OCI-LY1 (cell line): ENCODE data around the gene NLK.

Source experiments
- H2AFZ ChIP-seq: fragments of 200-600 bp; sonication (generic), shearing (Covaris generic); 2 replicates; pipeline ENCODE4 v1.6.0; 2014; ENCODE audit warnings: antibody characterized with exemption, mild to moderate bottlenecking, low read length
- H3F3A ChIP-seq: fragments of 200-600 bp; sonication (generic), shearing (Covaris generic); 2 replicates; pipeline ENCODE4 v1.6.0; 2014; ENCODE audit warnings: mild to moderate bottlenecking, antibody characterized with exemption, low read length, moderate library complexity; ENCODE audit not compliant: insufficient read depth
- H3K27ac ChIP-seq: fragments of 200-600 bp; sonication (generic); 2 replicates; pipeline ENCODE4 v1.5.1; 2014; ENCODE audit warnings: low read length, mixed run types, mild to moderate bottlenecking, low read depth; ENCODE audit not compliant: poor library complexity, severe bottlenecking
- H3K27me3 ChIP-seq: fragments of 200-600 bp; sonication (generic); 2 replicates; pipeline ENCODE4 v1.6.0; 2014; ENCODE audit warnings: antibody characterized with exemption, mild to moderate bottlenecking, low read length, moderate library complexity; ENCODE audit not compliant: insufficient read depth
- H3K36me3 ChIP-seq: fragments of 200-600 bp; sonication (generic); 2 replicates; pipeline ENCODE4 v1.6.1; 2014; ENCODE audit warnings: mild to moderate bottlenecking, antibody characterized with exemption, low read length, moderate library complexity, mixed read lengths; ENCODE audit not compliant: insufficient read depth
- H3K4me1 ChIP-seq: fragments of 200-600 bp; sonication (generic); 2 replicates; pipeline ENCODE4 v1.5.1; 2014; ENCODE audit warnings: mild to moderate bottlenecking, low read length, moderate library complexity; ENCODE audit not compliant: insufficient read depth, severe bottlenecking
- H3K4me2 ChIP-seq: fragments of 200-600 bp; sonication (generic), shearing (Covaris generic); 2 replicates; pipeline ENCODE4 v1.6.1; 2014; ENCODE audit warnings: low read length
- H3K4me3 ChIP-seq: fragments of 200-600 bp; sonication (generic); 2 replicates; pipeline ENCODE4 v1.5.1; 2014; ENCODE audit warnings: low read length, low read depth, mild to moderate bottlenecking, mixed read lengths; ENCODE audit not compliant: poor library complexity, severe bottlenecking
- H3K79me2 ChIP-seq: fragments of 200-600 bp; shearing (Covaris generic); 2 replicates; pipeline ENCODE4 v1.6.1; 2016; ENCODE audit warnings: mixed run types, low read length, mixed read lengths; ENCODE audit not compliant: insufficient read depth
- H3K9ac ChIP-seq: fragments of 200-600 bp; sonication (generic), shearing (Covaris generic); 2 replicates; pipeline ENCODE4 v1.6.1; 2014; ENCODE audit warnings: mild to moderate bottlenecking, low read length, mixed read lengths
- H3K9me2 ChIP-seq: fragments of 200-600 bp; sonication (generic), shearing (Covaris generic); 2 replicates; pipeline ENCODE4 v1.6.1; 2014; ENCODE audit warnings: low read depth, mild to moderate bottlenecking, low read length, mixed read lengths
- H3K9me3 ChIP-seq: fragments of 200-600 bp; shearing (Covaris generic); 2 replicates; pipeline ENCODE4 v1.6.1; 2014; ENCODE audit warnings: low read length, mixed read lengths
- H4K20me1 ChIP-seq: fragments of 200-600 bp; sonication (generic), shearing (Covaris generic); 2 replicates; pipeline ENCODE4 v1.6.0; 2016; ENCODE audit warnings: mild to moderate bottlenecking, low read length; ENCODE audit not compliant: insufficient read depth
- CTCF ChIP-seq: fragments of 200-600 bp; sonication (generic), shearing (Covaris generic); IDR thresholded peaks from 2 replicates; pipeline ENCODE4 v1.5.1; 2017; ENCODE audit warnings: mild to moderate bottlenecking, antibody characterized with exemption, low read length, moderate library complexity, mixed read lengths
- EZH2 ChIP-seq: fragments of 200-600 bp; sonication (generic), shearing (Covaris generic); IDR thresholded peaks from 2 replicates; pipeline ENCODE4 v1.8.0; 2017; ENCODE audit warnings: borderline replicate concordance, mixed run types, mild to moderate bottlenecking, antibody characterized with exemption, low read length, moderate library complexity, mixed read lengths

Gene NLK

GRCh38 chr17:28117304-28117703 lies 74.8 kb downstream of the NLK start:
- peaks cover 16% of the 10 kb centered on the region; the same call in 1 of the 2 replicates for H3K79me2 ChIP-seq
- H4K20me1 ChIP-seq, result no peaks in the 10 kb centered on the region
- H3K27ac ChIP-seq, result no peak overlapping the region
- H3K9ac ChIP-seq, result no peak overlapping the region
- no peak overlapping the region for H3K4me2 ChIP-seq
- TF ChIP-seq EZH2, result no peak
- TF ChIP-seq CTCF, result no peak
- H3K4me1 ChIP-seq, result peaks cover 27% of the 10 kb centered on the region
- peaks cover under 1% of the 10 kb centered on the region for H3K36me3 ChIP-seq
- no peak overlapping the region for H2AFZ ChIP-seq
- no peaks in the 10 kb centered on the region for H3F3A ChIP-seq
- H3K27me3 ChIP-seq, result no peaks in the 10 kb centered on the region
- H3K9me2 ChIP-seq, result no peaks in the 10 kb centered on the region
- H3K9me3 ChIP-seq, result no peaks in the 10 kb centered on the region
- H3K4me3 ChIP-seq, result no peak overlapping the region

- 0 out of 2 replicates have a peak, but pooled peaks cover 16% of the 10 kb centered on the region for H3K79me2 ChIP-seq
- no peak for TF ChIP-seq EZH2
- TF ChIP-seq CTCF, result no peak
- peaks cover 27% of the 10 kb centered on the region for H3K4me1 ChIP-seq
- no peaks in the 10 kb centered on the region for H3K27me3 ChIP-seq
- H3F3A ChIP-seq, result no peaks in the 10 kb centered on the region
- peak overlapping the region; percentile 33 for H3K4me2 ChIP-seq
- no peaks in the 10 kb centered on the region for H3K9me2 ChIP-seq
- H3K27ac ChIP-seq, result peak overlapping the region; percentile 8
- no peaks in the 10 kb centered on the region for H4K20me1 ChIP-seq
- H3K4me3 ChIP-seq, result no peak overlapping the region
- H3K36me3 ChIP-seq, result peaks cover 10% of the 10 kb centered on the region
- no peaks in the 10 kb centered on the region for H3K9me3 ChIP-seq
- H3K9ac ChIP-seq, result no peak overlapping the region; the same call in 1 of the 2 replicates
- H2AFZ ChIP-seq, result no peak overlapping the region
These were observed 75.9 kb downstream of the NLK start for GRCh38 chr17:28118362-28118761.

GRCh38 chr17:28119046-28119445 lies 76.6 kb downstream of the NLK start:
- H3K27me3 ChIP-seq, result no peaks in the 10 kb centered on the region
- no peak overlapping the region for H3K4me2 ChIP-seq
- H3K4me1 ChIP-seq, result peaks cover 27% of the 10 kb centered on the region
- 0 out of 2 replicates have a peak, but pooled peaks cover 13% of the 10 kb centered on the region for H3K79me2 ChIP-seq
- no peaks in the 10 kb centered on the region for H3F3A ChIP-seq
- peaks cover 16% of the 10 kb centered on the region for H3K36me3 ChIP-seq
- peak overlapping the region; percentile 8 for H3K27ac ChIP-seq
- H4K20me1 ChIP-seq, result no peaks in the 10 kb centered on the region
- TF ChIP-seq EZH2, result no peak
- TF ChIP-seq CTCF, result no peak
- H3K4me3 ChIP-seq, result no peak overlapping the region
- no peak overlapping the region for H3K9ac ChIP-seq
- H2AFZ ChIP-seq, result no peak overlapping the region
- H3K9me3 ChIP-seq, result no peaks in the 10 kb centered on the region
- no peaks in the 10 kb centered on the region for H3K9me2 ChIP-seq
